ENCODE measurements around the gene FBXO30.

The FBXO30 gene

DNA sequence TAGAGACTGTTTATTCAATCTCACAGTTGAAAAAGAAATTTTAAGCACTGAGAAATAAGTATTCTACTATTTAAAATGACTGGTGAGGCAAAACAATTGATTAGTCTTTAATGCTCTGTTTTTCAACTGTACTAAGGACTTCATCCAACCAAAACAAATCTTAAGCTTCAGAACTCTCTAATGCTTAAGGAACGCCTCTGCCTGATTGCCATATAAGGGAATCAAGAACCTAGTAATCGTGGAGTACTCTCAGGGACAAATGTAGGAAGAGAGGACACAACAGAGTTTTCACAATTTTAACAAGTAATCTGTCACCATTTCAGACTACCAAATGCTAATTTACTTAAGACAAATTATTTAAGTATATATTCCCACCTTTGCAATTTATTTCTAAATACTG lies 16.1 kb downstream of the FBXO30 start:
- FAIRE-seq (no peak), DNase-seq (ENCODE audit: insufficient read length) (no peak)
- TF ChIP-seq TAF1 (IDR thresholded peaks at IDR 0.05; ENCODE audit: borderline replicate concordance, low read depth, low read length) (no peak), POLR2AphosphoS5 (IDR thresholded peaks at IDR 0.05; ENCODE audit: low read depth, low read length) (no peak), POLR2A (IDR thresholded peaks at IDR 0.05; ENCODE audit: low read depth, low read length) (no peak)

DNA sequence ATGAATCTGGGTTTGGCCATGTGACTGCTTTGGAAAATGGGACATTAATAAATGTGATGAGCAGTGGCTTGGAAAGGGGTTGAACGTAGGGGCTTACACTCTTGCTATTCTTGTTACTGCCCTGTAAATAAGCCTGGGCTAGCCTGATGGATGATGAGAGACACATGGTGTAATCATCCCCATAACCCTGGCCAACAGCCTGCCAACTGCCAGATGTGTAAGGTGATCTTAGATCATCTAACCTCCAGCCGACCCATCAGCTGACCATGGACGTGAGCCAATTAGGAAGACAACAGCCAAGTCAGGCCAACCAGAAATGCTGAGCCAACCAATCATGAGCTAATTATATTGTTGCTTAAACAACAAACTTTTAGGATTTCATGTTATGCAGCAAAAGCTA lies 25.2 kb downstream of the FBXO30 start:
- TF ChIP-seq TAF1 (IDR thresholded peaks at IDR 0.05; ENCODE audit: borderline replicate concordance, low read depth, low read length): no peak
- no peak for TF ChIP-seq POLR2AphosphoS5 (IDR thresholded peaks at IDR 0.05; ENCODE audit: low read depth, low read length)
- no peak for FAIRE-seq
- DNase-seq (ENCODE audit: insufficient read length): no peak

- FAIRE-seq (no peak), DNase-seq (ENCODE audit: insufficient read length) (no peak)
- TF ChIP-seq POLR2AphosphoS5 (IDR thresholded peaks at IDR 0.05; ENCODE audit: low read depth, low read length) (no peak), POLR2A (IDR thresholded peaks at IDR 0.05; ENCODE audit: low read depth, low read length) (no peak), TAF1 (IDR thresholded peaks at IDR 0.05; ENCODE audit: borderline replicate concordance, low read depth, low read length) (no peak)
These were observed 26.9 kb downstream of the FBXO30 start for GRCh38 chr6:145787688-145788087.

GRCh38 chr6:145784683-145785082 lies 29.9 kb downstream of the FBXO30 start:
- TF ChIP-seq POLR2A (IDR thresholded peaks at IDR 0.05; ENCODE audit: low read depth, low read length): no peak
- no peak for TF ChIP-seq POLR2AphosphoS5 (IDR thresholded peaks at IDR 0.05; ENCODE audit: low read depth, low read length)
- TF ChIP-seq TAF1 (IDR thresholded peaks at IDR 0.05; ENCODE audit: borderline replicate concordance, low read depth, low read length): no peak
- FAIRE-seq (no peak), DNase-seq (ENCODE audit: insufficient read length) (no peak)

GRCh38 chr6:145783796-145784195 lies 30.8 kb downstream of the FBXO30 start:
- TF ChIP-seq TAF1 (IDR thresholded peaks at IDR 0.05; ENCODE audit: borderline replicate concordance, low read depth, low read length): no peak
- TF ChIP-seq POLR2AphosphoS5 (IDR thresholded peaks at IDR 0.05; ENCODE audit: low read depth, low read length): no peak
- TF ChIP-seq POLR2A (IDR thresholded peaks at IDR 0.05; ENCODE audit: low read depth, low read length): no peak
- DNase-seq (ENCODE audit: insufficient read length): no peak

GRCh38 chr6:145772846-145773245 lies 41.7 kb downstream of the FBXO30 start:
- FAIRE-seq: no peak
- no peak for TF ChIP-seq POLR2A (IDR thresholded peaks at IDR 0.05; ENCODE audit: low read depth, low read length)
- TF ChIP-seq TAF1 (IDR thresholded peaks at IDR 0.05; ENCODE audit: borderline replicate concordance, low read depth, low read length): no peak
- no peak for TF ChIP-seq POLR2AphosphoS5 (IDR thresholded peaks at IDR 0.05; ENCODE audit: low read depth, low read length)
- DNase-seq (ENCODE audit: insufficient read length): no peak

More at GRCh38 chr6:145783796-145784195, 30.8 kb downstream of the FBXO30 start:
- no peak for FAIRE-seq

GRCh38 chr6:145765449-145765848 lies 49.1 kb downstream of the FBXO30 start:
- no peak for TF ChIP-seq POLR2AphosphoS5 (IDR thresholded peaks at IDR 0.05; ENCODE audit: low read depth, low read length)
- TF ChIP-seq TAF1 (IDR thresholded peaks at IDR 0.05; ENCODE audit: borderline replicate concordance, low read depth, low read length): no peak
- no peak for TF ChIP-seq POLR2A (IDR thresholded peaks at IDR 0.05; ENCODE audit: low read depth, low read length)
- no peak for FAIRE-seq
- no peak for DNase-seq (ENCODE audit: insufficient read length)

DNA sequence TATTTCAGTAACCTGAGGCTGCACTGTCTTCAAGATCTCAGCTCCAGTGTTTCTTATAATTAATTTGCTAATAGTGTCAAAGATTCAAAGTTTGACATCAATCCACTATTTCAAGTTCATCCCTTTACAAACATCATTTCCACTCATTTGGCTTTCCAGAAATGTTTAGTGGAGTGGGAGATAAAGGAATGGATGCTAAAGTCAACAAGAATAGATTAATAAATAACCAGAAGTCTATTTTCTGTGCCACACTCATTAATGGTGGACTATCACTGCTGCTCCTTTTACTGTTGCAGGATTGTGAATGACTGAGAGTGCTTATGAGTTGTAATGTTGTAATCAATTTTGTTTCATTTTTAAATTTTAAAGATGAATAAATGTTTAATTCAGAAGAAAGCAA lies 50.9 kb downstream of the FBXO30 start:
- no peak for FAIRE-seq
- no peak for DNase-seq (ENCODE audit: insufficient read length)
- TF ChIP-seq POLR2A (IDR thresholded peaks at IDR 0.05; ENCODE audit: low read depth, low read length) (no peak), TAF1 (IDR thresholded peaks at IDR 0.05; ENCODE audit: borderline replicate concordance, low read depth, low read length) (no peak), POLR2AphosphoS5 (IDR thresholded peaks at IDR 0.05; ENCODE audit: low read depth, low read length) (no peak)

GRCh38 chr6:145761584-145761983 lies 53.0 kb downstream of the FBXO30 start:
- DNase-seq (ENCODE audit: insufficient read length) (no peak), FAIRE-seq (no peak)
- TF ChIP-seq TAF1 (IDR thresholded peaks at IDR 0.05; ENCODE audit: borderline replicate concordance, low read depth, low read length) (no peak), POLR2A (IDR thresholded peaks at IDR 0.05; ENCODE audit: low read depth, low read length) (no peak), POLR2AphosphoS5 (IDR thresholded peaks at IDR 0.05; ENCODE audit: low read depth, low read length) (no peak)

DNA sequence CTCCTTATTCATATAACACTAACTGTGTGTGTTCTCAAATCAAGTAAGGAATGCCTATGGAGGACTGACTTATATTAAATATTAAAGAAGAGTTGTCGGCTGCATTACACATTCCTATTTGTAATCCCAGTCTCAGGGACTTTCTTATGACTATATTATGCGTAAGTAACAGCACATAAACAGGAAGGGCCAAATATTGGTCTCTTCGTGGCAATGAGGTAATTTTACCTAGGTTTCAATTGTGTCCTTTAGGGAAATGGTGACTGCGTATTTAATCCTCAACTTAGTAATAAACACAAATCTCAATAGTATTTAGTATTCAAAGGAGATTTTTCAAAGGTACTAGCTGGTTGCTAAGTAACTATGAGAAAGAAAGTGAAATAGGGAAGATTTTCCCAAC lies 56.5 kb downstream of the FBXO30 start:
- no peak for FAIRE-seq
- TF ChIP-seq POLR2A (IDR thresholded peaks at IDR 0.05; ENCODE audit: low read depth, low read length) (no peak), TAF1 (IDR thresholded peaks at IDR 0.05; ENCODE audit: borderline replicate concordance, low read depth, low read length) (no peak), POLR2AphosphoS5 (IDR thresholded peaks at IDR 0.05; ENCODE audit: low read depth, low read length) (no peak)
- DNase-seq (ENCODE audit: insufficient read length): no peak

DNA sequence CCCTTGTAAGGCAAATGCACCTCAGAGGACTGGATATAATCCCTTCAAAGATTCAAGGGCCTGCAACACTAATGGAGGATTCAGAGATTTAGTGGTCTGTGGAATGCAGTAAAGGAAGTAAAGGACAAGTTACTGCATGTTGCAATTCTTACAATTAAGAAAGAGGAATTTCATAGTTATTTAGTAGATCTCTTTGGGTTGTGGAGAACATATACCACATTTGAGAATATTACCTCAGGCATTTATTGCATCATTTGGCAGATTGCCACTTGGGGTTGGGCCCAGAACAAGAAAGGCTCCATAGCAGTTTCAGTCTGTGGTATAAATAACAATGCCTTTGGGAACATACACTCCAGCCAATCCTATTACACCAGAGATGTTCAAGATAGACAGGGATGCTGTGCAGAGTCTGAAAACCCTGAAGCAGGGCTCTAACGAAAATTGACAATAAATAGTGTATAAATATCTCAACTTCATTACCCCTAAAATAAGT lies 58.4 kb downstream of the FBXO30 start:
- no peak for FAIRE-seq
- TF ChIP-seq POLR2A (IDR thresholded peaks at IDR 0.05; ENCODE audit: low read depth, low read length) (no peak), POLR2AphosphoS5 (IDR thresholded peaks at IDR 0.05; ENCODE audit: low read depth, low read length) (no peak), TAF1 (IDR thresholded peaks at IDR 0.05; ENCODE audit: borderline replicate concordance, low read depth, low read length) (no peak)
- no peak for DNase-seq (ENCODE audit: insufficient read length)

- DNase-seq (ENCODE audit: insufficient read length) (no peak), FAIRE-seq (no peak)
- TF ChIP-seq POLR2AphosphoS5 (IDR thresholded peaks at IDR 0.05; ENCODE audit: low read depth, low read length): no peak
- no peak for TF ChIP-seq TAF1 (IDR thresholded peaks at IDR 0.05; ENCODE audit: borderline replicate concordance, low read depth, low read length)
- TF ChIP-seq POLR2A (IDR thresholded peaks at IDR 0.05; ENCODE audit: low read depth, low read length): no peak
These were observed 58.9 kb downstream of the FBXO30 start for GRCh38 chr6:145755682-145756081.

DNA sequence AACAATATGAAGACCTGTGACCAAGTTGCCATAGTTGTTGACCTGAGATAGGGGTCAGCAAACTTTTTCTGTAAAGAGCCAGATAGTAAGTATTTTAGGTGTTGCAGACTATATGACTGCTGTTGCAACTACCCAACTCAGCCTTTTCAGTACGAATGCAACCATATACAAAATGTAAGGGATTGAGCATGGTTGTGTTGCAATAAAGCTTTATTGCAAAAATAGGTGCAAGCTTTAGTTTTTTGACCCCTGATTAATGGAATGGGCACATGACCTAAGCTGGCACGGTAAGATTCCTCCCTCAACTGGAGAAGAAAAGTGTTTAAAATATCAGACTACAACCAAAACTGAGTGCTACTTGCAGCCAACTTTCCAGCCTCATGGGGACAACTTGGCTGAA lies 62.0 kb downstream of the FBXO30 start:
- TF ChIP-seq POLR2AphosphoS5 (IDR thresholded peaks at IDR 0.05; ENCODE audit: low read depth, low read length): no peak
- TF ChIP-seq POLR2A (IDR thresholded peaks at IDR 0.05; ENCODE audit: low read depth, low read length): no peak
- no peak for TF ChIP-seq TAF1 (IDR thresholded peaks at IDR 0.05; ENCODE audit: borderline replicate concordance, low read depth, low read length)
- DNase-seq (ENCODE audit: insufficient read length) (no peak), FAIRE-seq (no peak)
